ENCODE measurements around the gene ANP32A.
"Not testable (repeated sequence)": the region's sequence is repeated elsewhere in the genome, so short reads cannot be mapped to it uniquely, and the experiment has no call there.

ANP32A gene

DNA sequence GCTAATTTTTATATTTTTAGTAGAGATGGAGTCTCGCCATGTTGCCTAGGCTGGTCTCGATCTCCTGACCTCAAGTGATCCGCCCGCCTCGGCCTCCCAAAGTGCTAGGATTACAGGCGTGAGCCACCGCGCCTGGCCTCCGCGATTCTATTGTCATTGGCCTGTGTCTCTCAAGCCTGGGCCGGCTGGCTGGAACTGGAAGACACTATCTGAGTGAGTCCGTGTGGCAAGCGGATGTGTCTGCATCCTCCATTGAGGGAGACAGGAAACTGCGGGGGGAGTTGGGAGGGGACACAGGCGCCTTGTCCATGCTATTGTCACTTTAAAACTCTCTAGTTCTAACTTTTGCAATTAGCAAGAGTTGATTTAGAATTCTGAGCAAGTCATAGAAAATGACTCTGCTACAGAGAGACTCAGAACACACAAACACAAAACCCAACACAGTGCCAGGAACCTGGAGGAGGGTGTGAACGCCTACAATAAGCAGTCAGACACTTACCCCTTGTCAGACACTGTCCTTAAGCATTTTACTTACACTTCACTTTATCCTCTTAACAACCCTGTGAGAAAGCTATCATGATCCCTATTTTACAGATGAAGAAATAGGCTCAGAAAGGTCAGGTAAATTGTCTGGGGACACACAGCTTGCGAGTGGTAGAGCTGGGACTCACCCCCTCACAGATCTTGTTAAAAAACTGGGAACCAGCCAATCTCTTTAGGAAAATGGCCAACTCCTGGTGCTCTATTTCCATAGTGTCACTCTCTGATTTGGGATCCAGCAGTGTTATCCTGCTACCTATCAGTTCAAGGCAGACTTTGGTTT, 38.7 kb downstream of the ANP32A start:
- no peak for DNase-seq

DNA sequence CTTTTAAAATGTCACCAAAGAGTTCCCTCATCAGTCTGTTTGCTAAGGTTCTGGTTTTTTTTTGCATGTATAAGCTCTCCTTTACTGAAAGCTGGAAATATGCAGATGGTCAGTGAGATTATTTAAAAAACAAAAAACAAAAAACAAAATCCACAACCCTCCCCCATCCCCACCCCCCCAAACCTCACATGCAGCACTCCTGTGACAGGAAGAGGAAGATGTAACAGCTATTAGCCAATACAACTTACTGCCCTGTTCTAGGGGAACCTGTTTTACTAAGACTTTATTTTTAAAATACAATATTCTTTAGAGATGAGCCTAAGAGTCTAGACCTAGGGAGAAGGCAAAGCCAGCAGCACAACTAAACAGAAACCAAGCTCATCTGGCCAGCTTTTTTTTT, 39.5 kb downstream of the ANP32A start:
- no peak for DNase-seq

DNA sequence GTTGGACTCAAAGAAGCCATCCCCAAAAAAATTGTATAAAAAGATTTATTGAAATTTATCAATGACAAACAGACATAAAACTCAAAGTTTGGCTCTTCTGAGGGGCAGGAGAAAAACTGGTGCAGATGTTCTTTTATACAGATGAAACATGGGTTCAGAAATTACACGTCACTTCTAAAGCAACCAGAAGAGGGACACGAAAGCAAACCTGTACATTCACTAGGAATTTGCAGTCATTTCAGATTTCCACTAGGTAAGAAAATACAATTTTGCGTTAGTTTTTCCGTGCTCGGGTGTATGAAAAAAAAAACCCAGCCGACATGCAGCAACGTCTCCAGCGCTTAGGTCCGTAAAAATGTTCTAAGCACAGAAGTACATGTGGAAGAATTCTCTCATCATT, 41.8 kb downstream of the ANP32A start:
- no peak for DNase-seq

DNA sequence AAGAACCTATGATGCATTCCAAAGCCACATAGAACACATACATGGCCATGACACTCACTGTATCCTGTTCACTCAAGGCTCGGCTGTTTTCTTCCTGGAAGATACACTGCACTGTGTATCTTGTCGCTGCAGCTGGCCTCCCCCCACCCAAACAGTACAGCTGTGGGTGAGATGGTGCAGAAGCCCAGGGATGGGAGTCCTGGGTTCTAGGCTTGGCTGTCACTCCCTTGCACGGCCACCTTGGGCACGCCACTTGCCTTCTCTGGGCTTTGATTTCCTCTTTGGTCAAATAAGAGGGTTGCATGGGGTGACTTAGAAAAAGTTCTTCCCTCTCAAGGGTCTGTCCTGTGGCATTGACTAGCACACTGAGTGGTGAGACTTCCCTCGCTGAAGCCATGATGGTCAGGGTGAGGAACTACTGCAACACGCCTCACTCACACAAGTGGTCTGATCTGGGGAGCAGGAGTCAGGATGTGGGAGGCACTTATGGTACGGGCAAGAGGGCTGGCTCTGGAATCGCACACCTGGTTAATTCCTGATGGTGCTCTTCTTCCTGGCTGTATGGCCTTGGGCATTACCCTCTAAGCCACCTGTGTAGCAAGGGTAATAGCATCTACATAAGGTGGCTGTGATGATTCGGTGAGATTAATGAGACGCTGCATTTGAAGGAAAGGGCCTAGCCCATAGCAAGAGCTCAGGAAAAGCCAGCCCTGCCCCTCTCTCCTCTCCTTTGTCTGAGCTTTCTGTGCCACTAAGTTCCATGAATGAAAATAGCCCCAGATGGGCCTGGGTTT, 44.0 kb downstream of the ANP32A start:
- DNase-seq = no peak

DNA sequence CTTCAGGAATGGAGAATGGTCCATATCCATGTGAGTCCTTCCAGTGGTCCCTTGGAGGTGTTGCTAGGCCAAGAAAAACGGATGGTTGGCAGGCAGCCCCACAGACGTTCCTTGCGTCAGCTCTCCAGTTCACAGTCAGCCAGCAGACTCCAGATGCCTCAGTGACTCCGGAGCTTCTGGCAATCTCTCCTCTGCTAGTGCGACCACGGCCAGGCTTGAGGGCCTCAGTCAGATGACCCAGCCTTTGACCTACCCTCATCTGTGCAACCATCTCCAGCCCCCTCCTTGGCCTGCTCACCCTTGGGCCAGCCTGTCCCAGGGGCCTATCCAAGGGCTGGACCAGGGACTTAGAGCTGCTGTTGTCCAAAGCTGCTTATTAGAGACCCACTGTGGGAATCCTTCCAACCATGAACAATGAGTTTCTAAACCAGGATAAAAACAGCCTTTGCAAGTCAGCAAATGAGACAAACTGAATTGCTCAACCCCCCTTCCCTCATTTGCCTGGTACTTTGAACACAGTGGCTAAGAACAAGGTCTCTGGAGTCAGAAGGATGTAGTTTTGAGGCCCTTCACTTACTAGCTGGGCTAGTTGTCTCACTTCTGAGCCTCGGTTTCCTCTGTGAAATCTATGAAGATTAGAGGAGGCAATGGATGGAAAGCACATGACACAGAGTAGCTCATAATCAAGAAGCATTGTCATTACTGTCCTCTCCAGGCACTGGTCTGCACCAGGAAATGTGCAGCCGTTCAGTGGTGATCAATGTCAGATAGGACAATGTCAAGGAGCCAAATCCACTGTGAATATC, 44.8 kb downstream of the ANP32A start:
- peak; percentile 88 for DNase-seq

DNA sequence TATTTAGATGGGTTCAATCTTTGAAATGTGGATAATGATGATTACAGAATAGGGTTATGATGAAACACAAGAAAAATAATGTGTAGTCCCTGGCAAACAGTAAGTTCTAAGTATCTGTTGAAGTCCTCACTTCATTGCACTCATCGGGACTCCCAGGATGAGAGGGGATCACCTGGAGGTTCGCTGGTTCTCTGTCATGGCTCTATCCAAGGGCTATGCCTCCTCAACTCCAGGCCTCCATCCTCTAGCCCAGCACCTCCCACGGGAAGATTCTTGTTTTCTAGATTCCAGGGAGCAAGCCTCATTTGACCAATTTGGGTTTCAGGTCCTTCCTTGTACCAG, 45.5 kb downstream of the ANP32A start:
- DNase-seq = no peak

DNA sequence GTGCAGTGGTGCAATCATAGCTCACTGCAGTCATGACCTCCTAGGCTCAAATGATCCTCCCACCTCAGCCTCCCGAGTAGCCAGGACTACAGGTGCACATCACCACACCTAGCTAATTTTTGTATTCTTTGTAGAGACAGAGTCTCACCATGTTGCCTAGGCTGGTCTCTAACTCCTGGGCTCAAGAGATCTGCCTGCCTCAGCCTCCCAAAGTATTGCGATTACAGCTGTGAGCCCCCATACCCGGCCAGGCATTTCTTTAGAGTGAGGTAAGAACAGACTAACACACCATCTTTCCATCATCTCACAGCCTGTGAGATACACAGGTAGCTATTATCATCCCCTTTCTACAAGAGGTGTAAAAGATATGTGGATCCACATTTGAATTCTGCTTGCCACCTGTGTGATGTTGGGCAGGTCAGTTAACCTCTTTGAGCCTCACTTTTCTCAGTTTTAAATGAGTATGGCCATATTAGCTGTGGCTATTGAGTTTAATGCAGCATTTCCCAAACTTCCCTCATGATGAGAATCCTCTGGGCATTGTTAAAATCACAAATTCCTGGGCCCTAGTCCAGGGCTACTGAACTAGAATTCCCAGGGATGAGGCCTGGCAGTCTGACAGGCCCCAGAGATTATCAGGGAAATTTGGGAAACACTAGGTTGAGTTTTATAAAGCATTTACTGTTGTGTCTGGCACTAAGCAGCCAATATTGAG, 46.0 kb downstream of the ANP32A start:
- DNase-seq = no peak

DNA sequence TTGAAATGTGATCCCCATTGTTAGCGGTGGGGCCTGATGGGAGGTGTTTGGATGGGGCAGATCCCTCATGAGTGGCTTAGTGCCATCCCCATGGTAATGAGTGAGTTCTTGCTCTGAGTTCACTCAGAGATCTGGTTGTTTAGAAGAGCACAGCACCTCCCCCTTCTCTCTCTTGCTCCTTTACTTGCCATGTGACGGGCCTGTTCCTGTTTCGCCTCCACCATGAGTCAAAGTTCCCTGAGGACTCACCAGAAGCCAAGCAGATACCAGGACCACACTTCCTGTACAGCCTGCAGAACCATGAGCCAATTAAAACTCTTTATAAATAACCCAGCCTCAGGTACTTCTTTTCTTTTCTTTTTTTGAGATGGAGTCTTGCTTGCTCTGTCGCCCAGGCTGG, 46.6 kb downstream of the ANP32A start:
- DNase-seq = no peak

DNA sequence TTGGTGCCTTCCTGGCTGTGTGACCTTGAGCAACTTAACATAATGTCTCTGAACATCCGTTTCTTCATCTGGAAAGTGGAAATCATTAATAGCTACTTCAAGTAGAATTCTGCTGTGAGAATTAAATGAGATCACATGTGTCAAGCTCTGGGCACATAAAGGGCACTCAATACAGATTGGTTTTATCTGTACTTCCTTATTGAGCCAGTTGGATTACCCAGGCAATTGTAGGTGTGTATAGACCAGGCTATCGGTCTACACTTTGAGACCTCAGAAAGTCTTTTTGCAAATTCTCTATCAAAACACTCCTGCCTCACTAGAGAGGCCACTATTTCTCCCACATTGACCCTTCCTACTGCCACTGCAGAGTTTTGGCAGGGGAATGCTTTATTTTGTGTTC, 47.7 kb downstream of the ANP32A start:
- no peak for DNase-seq

DNA sequence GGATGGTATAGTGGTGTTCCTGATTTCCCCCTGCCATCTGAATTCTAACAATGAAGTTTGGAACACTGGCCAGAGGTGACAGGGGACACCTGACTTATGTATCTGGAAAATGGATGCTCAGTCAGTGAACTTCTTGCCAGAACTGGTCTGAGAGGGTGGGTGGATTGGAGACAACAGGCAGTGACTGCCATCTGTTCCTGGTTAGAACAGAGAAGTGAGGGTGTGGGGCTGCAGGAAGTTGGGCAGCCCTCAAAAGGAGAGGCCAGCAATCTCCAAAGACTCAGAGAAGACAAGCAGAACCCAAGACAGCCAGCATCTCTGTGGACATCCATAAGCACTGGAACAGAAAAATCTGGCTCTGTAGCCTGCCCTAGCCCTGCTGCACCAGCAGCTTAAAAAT, 50.5 kb downstream of the ANP32A start:
- DNase-seq = no peak

DNA sequence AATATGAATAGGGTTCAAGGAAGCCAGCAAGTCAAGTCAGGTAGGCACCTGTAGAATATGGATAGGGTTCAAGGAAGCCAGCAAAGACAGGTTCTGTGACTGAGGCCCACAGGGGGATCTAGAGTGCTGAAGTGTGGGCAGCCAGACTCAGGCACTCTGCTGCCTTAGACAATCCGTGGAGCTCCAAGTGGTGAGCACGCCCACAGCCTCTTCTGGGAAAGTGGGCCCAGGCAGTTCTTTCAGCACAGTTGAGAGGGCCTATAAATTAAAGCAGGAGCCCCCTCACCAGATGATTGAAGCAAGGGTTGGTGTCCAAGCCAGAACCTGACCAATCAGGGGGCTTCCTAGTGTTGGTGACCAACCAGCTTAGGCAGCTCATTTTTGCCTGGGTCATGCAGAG, 51.0 kb downstream of the ANP32A start:
- no peak for DNase-seq

DNA sequence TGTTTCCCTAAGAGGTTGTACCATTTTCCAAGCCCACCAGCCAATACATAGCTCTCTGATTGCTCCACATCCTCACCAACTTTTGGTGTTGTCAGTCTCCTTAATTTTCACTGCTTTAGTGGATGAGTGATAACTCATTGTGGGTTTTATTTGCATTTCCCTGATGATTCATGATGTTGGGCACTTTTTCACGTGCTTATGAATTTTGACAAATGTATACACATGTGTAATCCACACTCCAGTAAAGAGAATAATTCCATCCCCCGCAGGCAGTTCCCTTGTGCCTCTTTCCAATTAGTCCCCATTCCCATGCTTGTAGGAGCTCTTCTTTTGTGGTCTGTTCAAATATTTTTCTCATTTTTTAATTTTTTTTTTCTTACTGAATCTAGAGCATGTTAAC, 52.4 kb downstream of the ANP32A start:
- DNase-seq = no peak

DNA sequence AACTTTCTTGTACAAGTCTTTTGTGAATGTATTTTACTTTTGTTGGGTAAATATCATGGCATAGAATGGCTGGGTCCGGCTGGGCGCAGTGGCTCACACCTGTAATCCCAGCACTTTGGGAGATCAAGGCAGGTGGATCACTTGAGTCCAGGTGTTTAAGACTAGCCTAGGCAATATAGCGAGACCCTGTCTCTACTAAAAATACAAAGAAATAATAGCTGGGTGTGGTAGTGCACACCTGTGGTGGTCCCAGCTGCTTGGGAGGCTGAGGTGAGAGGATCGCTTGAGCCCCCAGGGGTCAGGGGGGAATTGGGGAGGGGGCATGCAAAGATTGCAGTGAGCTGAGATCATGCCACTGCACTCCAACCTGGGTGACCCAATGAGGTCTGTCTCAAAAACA, 52.9 kb downstream of the ANP32A start:
- no peak for DNase-seq

DNA sequence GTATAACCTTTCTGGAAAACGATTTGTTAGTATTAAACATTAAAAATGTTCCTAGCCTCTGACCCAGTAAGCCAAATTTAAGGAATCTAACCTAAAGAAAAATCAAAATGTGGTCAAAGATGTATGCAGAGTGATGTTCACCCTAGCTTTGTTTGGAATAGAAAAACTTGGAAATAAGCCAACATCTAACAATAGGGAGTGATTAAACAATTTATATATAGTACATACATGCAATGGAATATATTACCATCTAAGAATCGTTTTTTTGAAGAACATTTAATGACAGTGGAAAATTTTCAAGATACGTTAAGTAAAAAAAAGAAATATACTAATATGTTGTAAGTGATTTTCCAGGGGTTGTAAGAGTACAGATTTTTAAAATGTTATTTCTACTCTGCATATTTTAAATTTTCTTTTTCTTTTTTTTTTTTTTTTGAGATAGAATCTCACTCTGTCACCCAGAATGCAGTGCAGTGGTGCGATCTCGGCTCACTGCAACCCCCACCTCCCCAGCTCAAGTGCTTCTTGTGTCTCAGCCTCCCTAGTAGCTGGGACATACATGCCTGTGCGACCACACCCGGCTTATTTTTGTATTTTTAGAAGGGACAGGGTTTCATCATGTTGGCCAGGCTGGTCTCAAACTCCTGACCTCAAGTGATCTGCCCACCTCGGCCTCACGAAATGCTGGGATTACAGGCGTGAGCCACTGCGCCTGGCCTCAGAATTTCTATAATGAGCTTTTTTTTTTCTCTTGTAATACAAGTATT, 54.9 kb downstream of the ANP32A start:
- no peak for DNase-seq

DNA sequence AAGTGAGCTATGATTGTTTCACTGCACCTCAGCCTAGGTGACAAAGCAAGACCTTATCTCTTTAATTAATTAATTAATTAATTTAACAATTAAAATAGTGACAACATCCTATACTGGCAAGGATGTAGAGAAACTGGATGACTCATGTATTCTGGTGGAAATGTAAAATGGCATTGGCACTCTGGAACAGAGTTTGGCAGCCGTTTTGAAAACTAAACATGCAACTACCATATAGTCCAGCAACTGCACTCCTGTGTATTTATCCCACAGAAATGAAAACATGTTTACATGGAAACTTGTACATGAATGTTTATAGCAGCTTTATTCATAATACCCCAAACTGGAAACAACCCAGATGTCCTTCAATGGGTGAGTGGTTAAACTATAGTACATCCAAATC, 56.6 kb downstream of the ANP32A start:
- DNase-seq = no peak

DNA sequence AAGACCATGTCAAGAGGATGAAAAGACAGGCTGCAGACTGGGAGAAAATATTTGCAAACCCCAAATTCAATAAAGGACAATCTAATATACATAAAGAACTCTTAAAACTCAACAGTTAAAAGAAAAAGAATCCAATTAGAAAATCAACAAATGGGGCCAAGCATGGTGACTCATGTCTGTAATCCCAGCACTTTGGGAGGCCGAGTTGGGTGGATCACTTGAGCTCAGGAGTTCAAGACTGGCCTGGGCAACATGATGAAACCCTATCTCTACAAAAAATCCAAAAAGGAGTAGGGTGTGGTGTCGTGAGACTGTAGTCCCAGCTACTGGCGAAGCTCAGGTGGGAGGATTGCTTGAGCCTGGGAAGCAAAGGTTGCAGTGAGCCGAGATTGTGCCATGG, 57.6 kb downstream of the ANP32A start:
- no peak for DNase-seq

DNA sequence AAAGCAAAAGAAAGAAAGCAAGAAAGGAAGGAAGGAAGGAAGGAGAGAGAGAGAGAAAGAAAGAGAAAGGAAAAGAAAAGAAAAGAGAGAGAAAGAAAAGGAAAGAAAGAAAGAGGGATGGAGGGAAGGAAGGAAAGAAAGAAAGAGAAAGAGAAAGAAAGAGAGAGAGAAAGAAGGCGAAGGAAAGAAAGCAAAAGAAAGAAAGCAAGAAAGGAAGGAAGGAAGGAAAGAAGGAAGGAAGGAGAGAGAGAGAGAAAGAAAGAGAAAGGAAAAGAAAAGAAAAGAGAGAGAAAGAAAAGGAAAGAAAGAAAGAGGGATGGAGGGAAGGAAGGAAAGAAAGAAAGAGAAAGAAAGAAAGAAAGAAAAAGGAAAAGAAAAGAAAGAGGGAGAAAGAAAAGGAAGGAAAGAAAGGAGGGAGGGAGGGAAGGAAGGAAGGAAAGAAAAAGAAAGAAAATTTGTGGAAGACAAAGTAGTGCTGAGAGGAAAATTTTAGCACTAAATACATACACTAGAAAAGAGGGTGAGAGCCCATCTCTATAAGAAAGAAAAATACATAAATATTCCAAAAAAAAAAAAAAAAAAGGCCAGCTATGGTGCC, 60.6 kb downstream of the ANP32A start:
- DNase-seq = not testable (repeated sequence)

DNA sequence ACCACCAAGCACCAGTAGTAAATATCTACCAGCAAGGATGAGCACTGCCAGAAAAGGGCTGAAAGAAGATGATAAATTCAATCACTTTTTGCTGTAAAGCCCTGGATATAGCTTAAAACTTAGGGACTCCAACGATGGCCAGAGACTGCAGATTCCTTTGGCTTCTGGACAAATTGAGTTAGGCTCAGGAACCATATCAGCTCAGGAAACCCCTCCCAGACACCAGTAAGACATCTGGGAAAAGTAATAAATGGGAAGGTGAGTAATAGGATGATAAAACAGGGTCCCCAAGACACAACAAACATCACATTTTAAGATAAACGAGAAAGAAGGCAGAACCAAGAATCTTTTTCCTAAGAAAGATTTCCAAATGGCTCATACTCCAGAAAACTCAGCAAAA, 65.0 kb downstream of the ANP32A start:
- no peak for DNase-seq

DNA sequence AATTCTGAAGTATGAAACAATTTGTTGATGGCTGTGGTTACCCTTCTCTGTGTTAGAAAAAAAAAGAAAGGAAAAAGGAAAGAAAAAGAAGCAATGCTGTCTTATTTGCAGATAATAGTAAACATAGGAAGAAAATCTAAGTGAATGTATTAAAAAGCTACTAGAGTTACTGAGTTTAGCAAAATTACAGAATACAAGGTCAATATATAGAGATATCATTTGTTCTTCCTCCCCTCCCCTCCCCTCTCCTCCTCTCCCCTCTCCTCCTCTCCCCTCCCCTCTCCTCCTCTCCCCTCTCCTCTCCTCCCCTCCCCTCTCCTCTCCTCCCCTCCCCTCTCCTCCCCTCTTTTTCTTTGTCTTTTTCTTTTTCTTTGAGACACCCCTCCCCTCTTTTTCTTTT, 69.1 kb downstream of the ANP32A start:
- DNase-seq = no peak

DNA sequence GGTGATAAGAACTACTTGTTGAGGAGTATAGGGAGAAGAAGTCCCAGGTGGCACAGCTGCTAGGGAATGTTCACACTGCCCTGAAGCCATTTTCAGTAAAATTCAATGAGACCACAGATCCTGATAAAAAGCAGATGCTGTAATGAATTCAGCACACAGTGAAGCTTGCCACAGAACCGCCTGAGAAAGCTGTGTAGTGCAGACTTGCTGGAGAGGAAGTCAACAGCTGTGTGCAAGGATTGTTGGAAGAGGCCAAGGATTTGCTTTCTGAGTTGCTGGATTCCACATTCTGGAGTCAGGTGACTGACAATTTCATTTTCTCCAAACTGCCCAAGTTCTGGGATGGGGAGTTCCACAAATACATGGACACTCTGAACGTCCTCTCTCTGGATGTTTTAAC, 70.9 kb downstream of the ANP32A start:
- DNase-seq = no peak

DNA sequence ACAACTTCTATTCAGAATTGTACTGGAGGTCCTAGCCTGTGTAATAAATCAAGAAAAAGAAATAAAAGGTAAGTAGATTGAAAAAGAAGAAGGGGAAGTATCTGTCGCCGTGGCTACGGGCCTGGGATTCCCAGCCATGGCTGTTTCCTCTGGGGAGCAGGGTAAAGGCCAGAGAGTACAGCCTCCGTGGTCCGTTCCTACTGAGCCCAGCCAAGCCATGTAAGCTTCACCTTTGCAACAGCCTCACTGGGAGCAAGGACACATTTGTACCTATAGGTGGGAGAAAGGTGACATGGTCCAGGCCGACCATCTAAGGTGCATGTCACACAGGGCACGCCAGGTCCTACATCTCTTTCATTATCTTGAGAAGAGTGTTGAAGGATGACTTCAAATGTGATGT, 71.3 kb downstream of the ANP32A start:
- DNase-seq = no peak

DNA sequence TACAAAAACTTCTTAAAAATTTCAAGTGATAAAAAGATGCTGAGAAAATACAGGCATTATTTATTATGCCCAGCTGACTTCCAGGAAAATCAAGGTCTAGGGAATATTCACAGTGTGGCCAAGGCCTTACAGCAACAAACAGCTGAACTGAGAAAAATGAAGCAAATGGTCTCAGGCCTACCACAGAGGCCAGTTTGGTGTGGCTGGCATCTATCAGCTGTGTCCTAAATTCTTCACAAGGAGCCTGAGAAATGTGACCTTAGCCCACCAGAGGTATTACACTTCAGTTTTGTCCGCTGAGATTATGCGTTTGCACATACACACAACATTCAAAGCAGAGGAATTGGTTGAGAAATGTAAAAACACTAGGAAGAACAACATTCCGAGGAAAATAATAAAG, 77.4 kb downstream of the ANP32A start:
- DNase-seq = no peak

All from midbrain (tissue), 1 donor.